Ishikawa (cell line): ENCODE data around the gene CALM3.

Source experiments
- CEBPB ChIP-seq: IDR thresholded peaks from 2 replicates; pipeline ENCODE4 v1.6.1; 2012
- CREB1 ChIP-seq: IDR thresholded peaks from 2 replicates; pipeline ENCODE4 v1.6.1; 2012; ENCODE audit warnings: low read depth
- EGR1 ChIP-seq: IDR thresholded peaks from 2 replicates; pipeline ENCODE4 v1.6.1; 2012
- EP300 ChIP-seq: IDR thresholded peaks from 2 replicates; pipeline ENCODE4 v1.6.1; 2012; ENCODE audit warnings: borderline replicate concordance
- FOXM1 ChIP-seq: IDR thresholded peaks from 2 replicates; pipeline ENCODE4 v1.6.1; 2012; ENCODE audit warnings: low read depth, borderline replicate concordance
- NFIC ChIP-seq: IDR thresholded peaks from 2 replicates; pipeline ENCODE4 v1.6.1; 2012
- RAD21 ChIP-seq: IDR thresholded peaks from 2 replicates; pipeline ENCODE4 v1.6.1; 2012; ENCODE audit warnings: low read depth
- REST ChIP-seq: IDR thresholded peaks from 2 replicates; pipeline ENCODE4 v1.6.1; 2012; ENCODE audit warnings: low read depth, mild to moderate bottlenecking
- TAF1 ChIP-seq: IDR thresholded peaks from 2 replicates; pipeline ENCODE4 v1.6.1; 2012; ENCODE audit warnings: low read depth, mild to moderate bottlenecking
- TCF12 ChIP-seq: IDR thresholded peaks from 2 replicates; pipeline ENCODE4 v1.6.1; 2012; ENCODE audit warnings: low read depth
- TEAD4 ChIP-seq: IDR thresholded peaks from 2 replicates; pipeline ENCODE4 v1.6.1; 2012
- YY1 ChIP-seq: IDR thresholded peaks from 2 replicates; pipeline ENCODE4 v1.6.1; 2012; ENCODE audit warnings: low read depth
- ZBTB7A ChIP-seq: IDR thresholded peaks from 2 replicates; pipeline ENCODE4 v1.6.1; 2012; ENCODE audit warnings: low read depth
- TF ChIP-seq, protein P1 (sequence below): IDR thresholded peaks from 2 replicates; pipeline ENCODE4 v1.6.1; 2012
- TF ChIP-seq, protein P2 (sequence below): IDR thresholded peaks from 2 replicates; pipeline ENCODE4 v1.6.1; 2012

Gene CALM3

DNA sequence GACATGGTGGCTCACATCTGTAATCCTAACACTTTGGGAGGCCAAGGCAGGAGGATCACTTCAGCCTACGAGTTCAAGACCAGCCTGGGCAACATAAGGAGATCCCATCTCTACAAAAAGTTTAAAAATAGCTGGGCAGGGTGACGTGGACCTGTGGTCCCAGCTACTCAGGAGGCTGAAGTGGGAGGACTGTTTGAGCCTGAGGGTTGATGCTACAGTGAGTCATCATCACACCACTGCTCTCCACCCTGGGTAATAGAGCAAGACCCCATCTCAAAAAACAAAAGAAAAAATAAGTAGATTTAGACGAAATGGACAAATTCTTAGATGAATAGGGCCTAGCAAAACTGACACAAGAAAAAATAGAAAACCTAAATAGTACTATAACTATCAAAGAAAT, 45.3 kb downstream of the CALM3 start:
- no peak for TF ChIP-seq EGR1
- TF ChIP-seq TEAD4, result no peak
- TF ChIP-seq YY1, result no peak
- TF ChIP-seq NFIC, result no peak
- no peak for TF ChIP-seq CEBPB
- no peak for TF ChIP-seq CREB1
- TF ChIP-seq, protein P1, sequence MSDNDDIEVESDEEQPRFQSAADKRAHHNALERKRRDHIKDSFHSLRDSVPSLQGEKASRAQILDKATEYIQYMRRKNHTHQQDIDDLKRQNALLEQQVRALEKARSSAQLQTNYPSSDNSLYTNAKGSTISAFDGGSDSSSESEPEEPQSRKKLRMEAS, result no peak
- TF ChIP-seq EP300, result no peak
- TF ChIP-seq TCF12, result no peak
- no peak for TF ChIP-seq RAD21
- no peak for TF ChIP-seq FOXM1

GRCh38 chr19:46648060-46648960, 47.2 kb downstream of the CALM3 start:
- TF ChIP-seq CREB1, result no peak
- no peak for TF ChIP-seq RAD21
- TF ChIP-seq TAF1, result no peak
- no peak for TF ChIP-seq EGR1
- TF ChIP-seq REST, result no peak
- TF ChIP-seq CEBPB, result no peak
- TF ChIP-seq TCF12, result no peak
- no peak for TF ChIP-seq NFIC
- TF ChIP-seq, protein P1, result no peak
- no peak for TF ChIP-seq ZBTB7A
- TF ChIP-seq, protein P2, sequence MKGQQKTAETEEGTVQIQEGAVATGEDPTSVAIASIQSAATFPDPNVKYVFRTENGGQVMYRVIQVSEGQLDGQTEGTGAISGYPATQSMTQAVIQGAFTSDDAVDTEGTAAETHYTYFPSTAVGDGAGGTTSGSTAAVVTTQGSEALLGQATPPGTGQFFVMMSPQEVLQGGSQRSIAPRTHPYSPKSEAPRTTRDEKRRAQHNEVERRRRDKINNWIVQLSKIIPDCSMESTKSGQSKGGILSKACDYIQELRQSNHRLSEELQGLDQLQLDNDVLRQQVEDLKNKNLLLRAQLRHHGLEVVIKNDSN, result no peak
- no peak for TF ChIP-seq FOXM1
- TF ChIP-seq YY1, result no peak
- no peak for TF ChIP-seq EP300
- TF ChIP-seq TEAD4, result no peak

- TF ChIP-seq FOXM1 (no peak), TEAD4 (no peak), NFIC (no peak), CEBPB (no peak), EP300 (no peak), REST (no peak), TAF1 (no peak), CREB1 (no peak), TCF12 (no peak), EGR1 (no peak), YY1 (no peak), RAD21 (no peak)
- TF ChIP-seq, protein P2, result no peak
- TF ChIP-seq, protein P1, result no peak
Measured at GRCh38 chr19:46648961-46649960, 48.1 kb downstream of the CALM3 start.

DNA sequence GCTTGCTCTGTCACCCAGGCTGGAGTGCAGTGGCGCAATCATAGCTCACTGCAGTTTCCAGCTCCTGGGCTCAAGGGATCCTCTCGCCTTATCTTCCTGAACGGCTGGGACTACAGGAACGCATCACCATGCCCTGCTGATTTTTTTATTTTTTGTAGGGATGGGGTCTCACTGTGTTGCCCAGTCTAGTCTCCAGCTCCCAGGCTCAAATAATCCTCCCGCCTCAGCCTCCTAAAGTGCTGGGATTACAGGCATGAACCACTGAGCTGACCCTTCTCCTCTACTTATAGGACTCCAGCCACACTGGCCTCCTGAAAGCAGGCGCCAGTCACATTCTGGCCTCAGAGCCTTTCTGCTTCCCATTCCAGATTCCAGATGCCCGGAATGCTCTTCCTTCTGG, 49.3 kb downstream of the CALM3 start:
- TF ChIP-seq CREB1 (no peak), NFIC (no peak), EP300 (no peak), FOXM1 (no peak), TEAD4 (no peak)
- TF ChIP-seq, protein P2, result no peak
